H1 (cell line): ENCODE results near the gene TEX264. TPM values are rescaled to one million over a fixed set of nuclear protein-coding genes. Genes with fewer than 3 reads are reported as not detected.

Source experiments
- CTCF ChIA-PET: fragments of 300-600 bp; sonication (Branson Sonifier 250); formaldehyde crosslinking; loops from one replicate; lab custom pipeline; 2021; ENCODE audit not compliant: partially characterized antibody; lab: Charles Lee
- POLR2A ChIA-PET: fragments of 300-600 bp; sonication (Branson Sonifier 250); formaldehyde crosslinking; loops from one replicate; lab custom pipeline; 2021; ENCODE audit warnings: inconsistent platforms; ENCODE audit not compliant: partially characterized antibody; lab: Charles Lee
- DNase-seq, 2 experiments: peaks; one replicate each; pipeline versions ENCODE4 v3.0.0 to v3.0.0-alpha.2; 2010 to 2022; ENCODE audit warnings: low spot score in 2 of 2, low read depth in 1 of 2, mixed read lengths in 1 of 2
- FAIRE-seq: peaks from 2 replicates; lab custom pipeline; 2011; peaks lifted over from hg19 to GRCh38; lab: Jason Lieb, UNC
- H2AFZ ChIP-seq: 2 replicates; pipeline ENCODE4 v1.8.1; 2012; ENCODE audit warnings: low read length, inconsistent platforms
- H2AK5ac ChIP-seq: 2 replicates; pipeline ENCODE4 v1.6.1; 2013; ENCODE audit warnings: low read depth, low read length
- H2BK120ac ChIP-seq: replicated peaks from 2 replicates; pipeline ENCODE3; 2013; ENCODE audit warnings: low read depth, low read length, inconsistent platforms
- H2BK12ac ChIP-seq: 2 replicates; pipeline ENCODE4 v1.6.1; 2013; ENCODE audit warnings: low read depth, low read length
- H2BK15ac ChIP-seq: 2 replicates; pipeline ENCODE4 v1.6.1; 2013; ENCODE audit warnings: low read length
- H2BK20ac ChIP-seq: 2 replicates; pipeline ENCODE4 v1.6.1; 2013; ENCODE audit warnings: low read length
- H2BK5ac ChIP-seq: 2 replicates; pipeline ENCODE4 v1.6.1; 2013; ENCODE audit warnings: low read depth, low read length
- H3K14ac ChIP-seq: 2 replicates; pipeline ENCODE4 v1.6.1; 2013; ENCODE audit warnings: inconsistent platforms; ENCODE audit not compliant: insufficient read length
- H3K18ac ChIP-seq: 2 replicates; pipeline ENCODE4 v1.6.1; 2013; ENCODE audit warnings: low read length; ENCODE audit errors: extremely low read depth
- H3K23ac ChIP-seq: 2 replicates; pipeline ENCODE4 v1.6.1; 2013; ENCODE audit warnings: inconsistent platforms; ENCODE audit not compliant: insufficient read length
- H3K23me2 ChIP-seq: 2 replicates; pipeline ENCODE4 v1.6.1; 2013; ENCODE audit warnings: low read depth, low read length
- H3K27ac ChIP-seq: 2 replicates; pipeline ENCODE4 v1.6.1; 2011; ENCODE audit warnings: low read depth, low read length, inconsistent platforms
- H3K27me3 ChIP-seq, 4 experiments: replicated peaks in 1 of 4; 1 replicate in 1 of 4; 2 replicates in 3 of 4; pipeline versions ENCODE4 v1.6.1 to v1.8.1; 2011 to 2013; ENCODE audit warnings: low read length in 3 of 4, mild to moderate bottlenecking in 3 of 4, inconsistent platforms in 2 of 4, mixed read lengths in 2 of 4, moderate library complexity in 1 of 4; ENCODE audit not compliant: control insufficient read depth in 3 of 4, insufficient read depth in 3 of 4; ENCODE audit errors: extremely low read depth in 1 of 4
- H3K36me3 ChIP-seq, 4 experiments: 2 replicates each; pipeline versions ENCODE4 v1.6.1 to v1.8.1; 2011 to 2013; ENCODE audit warnings: mild to moderate bottlenecking in 4 of 4, low read length in 3 of 4, moderate library complexity in 2 of 4, control low read depth in 1 of 4, inconsistent platforms in 1 of 4; ENCODE audit not compliant: insufficient read depth in 4 of 4, control insufficient read depth in 2 of 4
- H3K4ac ChIP-seq: replicated peaks from 2 replicates; pipeline ENCODE3; 2013; ENCODE audit warnings: low read length, low read depth, mixed read lengths, inconsistent platforms; ENCODE audit not compliant: insufficient read length
- H3K4me1 ChIP-seq, 4 experiments: replicated peaks in 1 of 4; 1 replicate in 1 of 4; 2 replicates in 3 of 4; pipeline versions ENCODE4 v1.6.1 to v1.8.1; 2011 to 2013; ENCODE audit warnings: low read length in 3 of 4, inconsistent platforms in 2 of 4, mixed read lengths in 1 of 4; ENCODE audit not compliant: insufficient read depth in 4 of 4, control insufficient read depth in 3 of 4
- H3K4me2 ChIP-seq, 2 experiments: 2 replicates each; pipeline versions ENCODE4 v1.6.1 to v1.8.1; 2011 to 2013; ENCODE audit warnings: low read depth in 2 of 2, low read length in 2 of 2, control low read depth in 1 of 2, inconsistent platforms in 1 of 2, mild to moderate bottlenecking in 1 of 2; ENCODE audit not compliant: insufficient read depth in 1 of 2
- H3K4me3 ChIP-seq, 4 experiments: fragments of 200-600, 300-600 bp in 1 of 4; sonication (generic), shearing (Covaris generic), sonication (Bioruptor Twin) in 1 of 4; 2 replicates each; pipeline versions ENCODE4 v1.5.1 to v1.8.1; 2011 to 2016; ENCODE audit warnings: low read length in 4 of 4, low read depth in 3 of 4, control low read depth in 2 of 4, inconsistent platforms in 2 of 4, mild to moderate bottlenecking in 2 of 4, mixed read lengths in 1 of 4, moderate library complexity in 1 of 4; ENCODE audit not compliant: insufficient read depth in 2 of 4; ENCODE audit errors: extremely low read depth in 1 of 4
- H3K56ac ChIP-seq: replicated peaks from 2 replicates; pipeline ENCODE3; 2013; ENCODE audit warnings: low read depth, mild to moderate bottlenecking, mixed read lengths, low read length, inconsistent platforms; ENCODE audit not compliant: insufficient read length
- H3K79me1 ChIP-seq: 2 replicates; pipeline ENCODE4 v1.6.1; 2013; ENCODE audit warnings: low read depth, low read length, control low read depth
- H3K79me2 ChIP-seq, 2 experiments: 2 replicates each; pipeline versions ENCODE4 v1.6.1 to v1.8.1; 2012 to 2013; ENCODE audit warnings: low read length in 2 of 2, mild to moderate bottlenecking in 2 of 2, inconsistent platforms in 1 of 2; ENCODE audit not compliant: insufficient read depth in 2 of 2, control insufficient read depth in 1 of 2
- H3K9ac ChIP-seq, 4 experiments: replicated peaks in 1 of 4; 1 replicate in 1 of 4; 2 replicates in 3 of 4; pipeline versions ENCODE4 v1.6.1 to v1.8.1; 2011 to 2013; ENCODE audit warnings: low read depth in 3 of 4, low read length in 3 of 4, control low read depth in 2 of 4, mild to moderate bottlenecking in 2 of 4, moderate library complexity in 2 of 4, inconsistent platforms in 1 of 4; ENCODE audit errors: extremely low read depth in 1 of 4
- H3K9me3 ChIP-seq, 2 experiments: 2 replicates each; pipeline versions ENCODE4 v1.6.1 to v1.8.1; 2012 to 2013; ENCODE audit warnings: mild to moderate bottlenecking in 2 of 2, moderate library complexity in 2 of 2, control low read depth in 1 of 2, inconsistent platforms in 1 of 2, low read depth in 1 of 2, low read length in 1 of 2, mixed read lengths in 1 of 2; ENCODE audit not compliant: insufficient read depth in 2 of 2
- H4K20me1 ChIP-seq, 2 experiments: replicated peaks in 1 of 2; 2 replicates each; pipeline versions ENCODE3 to v1.8.1; 2011 to 2013; ENCODE audit warnings: inconsistent platforms in 2 of 2, low read length in 2 of 2, mild to moderate bottlenecking in 1 of 2; ENCODE audit not compliant: insufficient read depth in 2 of 2, control insufficient read depth in 1 of 2
- H4K5ac ChIP-seq: 2 replicates; pipeline ENCODE4 v1.6.1; 2013; ENCODE audit warnings: low read length, low read depth, mixed read lengths, inconsistent platforms; ENCODE audit not compliant: insufficient read length
- H4K8ac ChIP-seq: 2 replicates; pipeline ENCODE4 v1.8.0; 2013; ENCODE audit warnings: mild to moderate bottlenecking, moderate library complexity, low read length, inconsistent platforms; ENCODE audit not compliant: insufficient read depth; ENCODE audit errors: extremely low read depth
- H4K91ac ChIP-seq: replicated peaks from 2 replicates; pipeline ENCODE3; 2013; ENCODE audit warnings: low read length, mixed read lengths, inconsistent platforms; ENCODE audit not compliant: insufficient read length
- PHF8 ChIP-seq: fragments of 200-600 bp; sonication (generic); conservative IDR thresholded peaks from 2 replicates; pipeline ENCODE4 v1.7.1; 2012; ENCODE audit warnings: low read depth, mild to moderate bottlenecking, inconsistent platforms, low read length, moderate library complexity
- POLR2AphosphoS5 ChIP-seq: IDR thresholded peaks from 2 replicates; pipeline ENCODE4 v1.6.1; 2011; ENCODE audit warnings: low read depth, low read length
- WGBS, 2 experiments: shearing (Covaris generic) in 1 of 2; methylation state at CpG; one replicate each; pipeline versions ENCODE4 v1.1.6 to v1.1.7; 2013 to 2015; ENCODE audit warnings: low lambda C conversion rate in 2 of 2, mixed read lengths in 2 of 2, inconsistent platforms in 1 of 2, low coverage in 1 of 2, missing lambda C conversion rate in 1 of 2; ENCODE audit not compliant: insufficient replicate concordance in 2 of 2, insufficient coverage in 1 of 2, insufficient read length in 1 of 2; ENCODE audit errors: extremely low coverage in 1 of 2, missing lambda C conversion rate in 1 of 2; 5-methylcytosine and 5-hydroxymethylcytosine counted together
- polyA plus RNA-seq, 7 experiments: library from polyadenylated mRNA; depleted of rRNA in 3 of 7; stranded (reverse) in 5 of 7; unstranded in 2 of 7; fragments of >200 nt in 5 of 7; fragments of 200-250 nt in 2 of 7; gene quantifications; 1 replicate in 5 of 7; 2 replicates in 1 of 7; 4 replicates in 1 of 7; pipeline versions ENCODE4 v1.2.1 to v1.2.3, GENCODE V29; 2011 to 2013; ENCODE audit warnings: missing spikeins in 2 of 7, mixed read lengths in 2 of 7
- total RNA-seq: library from RNA; stranded (reverse); fragmentation: NEBNext Ultra II Directional; extraction: Animal tissue kit (Norgen Biotek cat#: 25700); gene quantifications from 2 replicates; pipeline ENCODE4 v1.2.1, GENCODE V29; 2021

TEX264 gene
- total and polyA plus RNA-seq, 2 of the 8 experiments (the other 6 are each of a cell fraction or from before 2014, with no cell fraction given): 11.2 to 35.6 TPM

DNA sequence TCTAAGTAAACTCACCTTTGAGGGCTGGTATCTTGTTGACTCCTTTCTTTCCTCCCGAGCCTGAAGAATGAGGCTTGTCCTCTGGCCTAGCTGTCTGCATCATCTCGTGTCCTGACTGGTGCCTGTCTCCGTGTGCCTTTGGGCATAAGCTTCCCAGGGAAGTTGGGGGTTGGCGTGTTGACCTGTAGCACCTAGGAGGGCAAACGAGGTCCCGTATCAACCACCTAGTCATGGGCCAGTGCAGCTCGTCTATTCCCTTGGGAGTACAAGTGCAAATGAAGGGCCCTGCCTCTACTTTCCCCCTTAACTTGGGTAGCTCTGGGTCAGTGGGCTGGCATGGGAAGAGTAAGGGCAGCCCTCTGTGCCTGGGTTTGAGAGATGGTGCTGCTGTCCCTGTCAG, 8.7 kb downstream of the TEX264 start:
- no peak overlapping the region for H3K27ac ChIP-seq
- H2BK120ac ChIP-seq: no peak overlapping the region
- no peak overlapping the region for H3K56ac ChIP-seq
- H3K27me3 ChIP-seq: no peaks in the 10 kb centered on the region
- 80% methylated on average over 7 of the region's 7 CpGs; no CpG with 5 or more reads in 1 of the 2 experiments for WGBS, 2 experiments
- no peaks in the 10 kb centered on the region for H3K36me3 ChIP-seq
- no peak overlapping the region for H3K14ac ChIP-seq
- H4K5ac ChIP-seq: no peak overlapping the region
- H3K23ac ChIP-seq: no peak overlapping the region
- no peak overlapping the region for H2BK5ac ChIP-seq
- H3K79me2 ChIP-seq: no peaks in the 10 kb centered on the region
- ChIA-PET CTCF (interaction anchor here (0.5 to 6.4 kb wide), 11 partner anchors 7 to 254 kb away, joined by 3 to 123 read pairs (median 3); partner anchors contain the start of genes DCAF1 and TEX264), POLR2A (no interaction called here)
- no peak overlapping the region for H3K4me3 ChIP-seq
- H2AK5ac ChIP-seq: no peak overlapping the region
- H3K18ac ChIP-seq: no peak overlapping the region
- H4K91ac ChIP-seq: no peak overlapping the region
- no peak for TF ChIP-seq PHF8
- no peak for TF ChIP-seq POLR2AphosphoS5
- peaks cover 2% of the 10 kb centered on the region for H3K79me1 ChIP-seq
- 0 out of 2 replicates have a peak overlapping the region, but pooled peaks have one; percentile 5 for H2BK15ac ChIP-seq
- FAIRE-seq: no peak
- H2BK20ac ChIP-seq: no peak overlapping the region
- H3K4me1 ChIP-seq: peaks cover 0 to 9% (median 3%) of the 10 kb centered on the region in 4 experiments; a peak in 4 of 7 replicates
- no peaks in the 10 kb centered on the region for H3K9me3 ChIP-seq
- H4K20me1 ChIP-seq: no peaks in the 10 kb centered on the region
- H3K4ac ChIP-seq: no peak overlapping the region
- no peak overlapping the region; the same call in 1 of the 2 replicates for H4K8ac ChIP-seq
- H3K23me2 ChIP-seq: no peaks in the 10 kb centered on the region
- no peak for DNase-seq
- no peak overlapping the region for H3K9ac ChIP-seq
- H3K4me2 ChIP-seq: no peak overlapping the region
- no peak overlapping the region for H2AFZ ChIP-seq
- no peak overlapping the region for H2BK12ac ChIP-seq
